ENCODE data around the gene ZC3H18.

- TF ChIP-seq CTCF (conservative IDR thresholded peaks at IDR 0.05) (no peak), EZH2 (IDR thresholded peaks at IDR 0.05; ENCODE audit: low read depth) (no peak)
These were observed 83.6 kb downstream of the ZC3H18 start for GRCh38 chr16:88653596-88654362.
